GM21717 (cell line): Measurements from ENCODE around the gene OLFM1.
"Not testable (repeated sequence)": the region's sequence is repeated elsewhere in the genome, so short reads cannot be mapped to it uniquely, and the experiment has no call there.

Source experiments
- ATAC-seq: cut with Tn5 transposase; IDR thresholded peaks from one replicate; pipeline ENCODE4 v1.9.1; 2021; ENCODE audit warnings: mild to moderate bottlenecking, moderate library complexity; ENCODE audit not compliant: unreplicated experiment

The OLFM1 gene

GRCh38 chr9:135150981-135151380, 63.5 kb downstream of the OLFM1 start:
- ATAC-seq, result no peak

GRCh38 chr9:135151757-135152613, 64.5 kb downstream of the OLFM1 start:
- ATAC-seq, result no peak

- ATAC-seq, result no peak
Observed at GRCh38 chr9:135152614-135153334, 65.3 kb downstream of the OLFM1 start.

GRCh38 chr9:135154050-135154615, 66.7 kb downstream of the OLFM1 start:
- no peak for ATAC-seq

GRCh38 chr9:135155396-135155795, 67.9 kb downstream of the OLFM1 start:
- ATAC-seq, result no peak

- no peak for ATAC-seq
Observed at GRCh38 chr9:135156525-135157510, 69.3 kb downstream of the OLFM1 start.

- ATAC-seq, result no peak
Observed at GRCh38 chr9:135157856-135158563, 70.5 kb downstream of the OLFM1 start.

- ATAC-seq, result no peak
Observed at GRCh38 chr9:135158564-135158937, 71.1 kb downstream of the OLFM1 start.

- ATAC-seq, result no peak
Observed at GRCh38 chr9:135159801-135160200, 72.3 kb downstream of the OLFM1 start.

GRCh38 chr9:135160862-135161261, 73.4 kb downstream of the OLFM1 start:
- ATAC-seq, result no peak

- ATAC-seq, result not testable (repeated sequence)
Observed at GRCh38 chr9:135162599-135162998, 75.1 kb downstream of the OLFM1 start.

- no peak for ATAC-seq
Observed at GRCh38 chr9:135163023-135163780, 75.7 kb downstream of the OLFM1 start.

- no peak for ATAC-seq
Observed at GRCh38 chr9:135164036-135164435, 76.6 kb downstream of the OLFM1 start.

- no peak for ATAC-seq
Observed at GRCh38 chr9:135165003-135165711, 77.7 kb downstream of the OLFM1 start.

GRCh38 chr9:135165756-135166519, 78.5 kb downstream of the OLFM1 start:
- no peak for ATAC-seq

GRCh38 chr9:135166565-135166964, 79.1 kb downstream of the OLFM1 start:
- ATAC-seq, result no peak

GRCh38 chr9:135167356-135167755, 79.9 kb downstream of the OLFM1 start:
- no peak for ATAC-seq
